ENCODE results near the gene EZH2.

EZH2 gene

DNA sequence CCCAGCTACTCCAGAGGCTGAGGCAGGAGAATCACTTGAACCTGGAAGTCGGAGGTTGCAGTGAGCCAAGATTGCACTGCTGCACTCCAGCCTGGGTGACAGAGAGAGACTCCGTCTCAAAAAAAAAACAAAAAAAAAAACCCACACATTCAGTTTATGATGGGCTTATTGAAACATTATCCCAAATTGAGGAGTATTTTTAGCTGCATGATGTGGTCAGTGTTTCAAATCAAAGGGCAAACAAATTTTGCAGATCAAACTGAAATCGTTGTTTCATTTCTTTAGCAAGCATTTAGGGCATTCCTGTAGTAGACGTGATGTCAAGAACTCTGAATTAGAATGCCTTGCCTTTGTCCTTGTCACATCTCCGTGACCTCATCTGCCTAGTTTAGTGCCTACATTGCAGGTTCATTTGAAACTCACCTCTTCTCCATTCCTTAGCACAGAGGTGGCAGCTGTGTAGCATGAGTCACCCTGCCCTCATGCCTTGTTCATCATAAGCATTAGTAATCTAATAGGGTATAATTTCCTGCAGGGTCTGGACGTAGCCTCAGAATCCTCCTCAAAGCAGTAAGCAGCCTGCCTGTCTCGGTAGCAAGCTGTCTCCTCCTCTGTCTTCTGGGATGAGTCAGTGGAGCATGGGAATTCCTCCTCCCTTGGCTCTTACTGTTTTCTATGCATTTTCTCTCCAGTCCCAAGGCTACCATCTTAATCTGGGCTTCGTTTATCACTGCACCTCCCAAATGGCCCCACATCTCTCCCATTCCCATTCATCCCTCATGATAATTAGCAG, 111.6 kb downstream of the EZH2 start:
- DNase-seq (ENCODE audit: low spot score), result peak; percentile 100
- FAIRE-seq, result peak; percentile 98

DNA sequence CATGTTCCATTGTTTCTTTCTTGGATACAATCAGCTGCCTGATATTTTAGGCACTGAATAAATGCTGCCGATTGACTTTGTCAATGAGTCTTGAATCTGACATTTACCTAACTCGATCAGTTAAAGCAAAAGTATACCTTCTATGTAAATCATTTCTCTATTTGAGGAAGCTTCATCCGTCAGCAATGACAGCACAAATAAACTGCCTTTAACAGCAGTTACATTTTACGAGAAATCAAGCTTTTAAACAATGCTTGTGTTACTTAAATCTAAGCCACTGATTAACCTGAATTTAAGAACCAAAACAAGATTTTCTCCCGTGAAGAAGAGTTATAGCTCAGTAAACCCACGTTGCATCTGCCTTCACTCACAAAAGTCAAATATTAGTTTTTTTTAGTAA, 114.1 kb downstream of the EZH2 start:
- no peak for FAIRE-seq
- DNase-seq (ENCODE audit: low spot score), result no peak

DNA sequence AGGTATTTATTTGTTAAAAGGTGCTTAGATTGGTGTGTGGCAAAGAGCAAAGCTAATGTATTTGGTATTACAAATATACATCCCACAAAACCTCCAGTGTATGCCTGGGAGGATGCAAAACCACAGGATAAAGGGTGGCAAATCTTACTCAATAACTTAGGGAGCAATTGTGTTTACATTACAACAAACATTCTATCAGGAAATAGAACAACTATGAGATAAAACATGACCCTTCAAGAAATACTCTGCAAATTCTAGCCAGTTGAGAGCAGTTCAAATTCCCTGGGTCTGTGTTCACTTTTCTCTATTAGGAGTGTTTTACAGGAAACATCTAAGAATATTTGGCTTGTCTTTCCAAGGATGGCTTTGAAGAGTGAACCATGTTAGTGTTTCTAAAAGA, 120.5 kb downstream of the EZH2 start:
- FAIRE-seq (no peak), DNase-seq (ENCODE audit: low spot score) (no peak)

DNA sequence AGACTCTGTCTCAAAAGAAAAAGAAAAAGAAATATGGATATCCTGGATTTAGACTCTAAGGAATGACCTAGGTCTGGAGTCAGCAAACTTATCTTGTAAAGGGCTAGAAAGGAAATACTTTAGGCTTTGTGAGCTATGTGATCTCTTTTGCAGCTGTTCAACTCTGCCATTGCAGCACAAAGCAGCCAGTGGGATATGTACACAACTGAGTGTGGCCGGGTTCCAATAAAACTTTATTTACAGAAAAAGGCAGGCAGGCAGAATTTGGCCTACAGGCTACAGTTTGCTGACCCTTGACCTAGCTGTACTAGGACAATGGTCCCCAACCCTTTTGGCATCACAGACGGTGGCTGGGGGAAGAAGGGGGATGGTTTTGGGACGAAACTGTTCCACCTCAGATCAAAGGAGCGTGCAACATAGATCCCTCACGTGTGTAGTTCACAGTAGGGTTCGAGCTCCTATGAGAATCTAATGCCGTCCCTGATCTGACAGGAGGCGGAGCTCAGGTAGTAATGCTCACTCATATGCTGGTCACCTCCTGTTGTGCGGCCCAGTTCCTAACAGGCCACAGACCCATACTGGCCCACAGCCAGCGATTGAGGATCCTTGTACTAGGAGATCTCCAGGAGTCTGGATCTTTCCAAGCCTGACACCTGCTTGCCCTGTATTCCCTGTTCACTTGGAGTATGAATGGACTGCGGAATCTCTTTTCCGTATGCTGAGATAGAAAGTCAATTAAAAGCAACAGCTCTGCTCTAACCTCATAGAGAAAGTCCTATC, 122.4 kb downstream of the EZH2 start:
- FAIRE-seq (no peak), DNase-seq (ENCODE audit: low spot score) (no peak)
